GM04503 (cell line): ENCODE results near the gene NCOA7.
"Not testable (repeated sequence)": the region's sequence is repeated elsewhere in the genome, so short reads cannot be mapped to it uniquely, and the experiment has no call there.

Source experiments
- DNase-seq: peaks from one replicate; pipeline ENCODE4 v3.0.0-alpha.2; 2012; ENCODE audit warnings: low read depth

NCOA7 gene

GRCh38 chr6:125754566-125754965, 36.2 kb upstream of the NCOA7 start:
- no peak for DNase-seq

DNA sequence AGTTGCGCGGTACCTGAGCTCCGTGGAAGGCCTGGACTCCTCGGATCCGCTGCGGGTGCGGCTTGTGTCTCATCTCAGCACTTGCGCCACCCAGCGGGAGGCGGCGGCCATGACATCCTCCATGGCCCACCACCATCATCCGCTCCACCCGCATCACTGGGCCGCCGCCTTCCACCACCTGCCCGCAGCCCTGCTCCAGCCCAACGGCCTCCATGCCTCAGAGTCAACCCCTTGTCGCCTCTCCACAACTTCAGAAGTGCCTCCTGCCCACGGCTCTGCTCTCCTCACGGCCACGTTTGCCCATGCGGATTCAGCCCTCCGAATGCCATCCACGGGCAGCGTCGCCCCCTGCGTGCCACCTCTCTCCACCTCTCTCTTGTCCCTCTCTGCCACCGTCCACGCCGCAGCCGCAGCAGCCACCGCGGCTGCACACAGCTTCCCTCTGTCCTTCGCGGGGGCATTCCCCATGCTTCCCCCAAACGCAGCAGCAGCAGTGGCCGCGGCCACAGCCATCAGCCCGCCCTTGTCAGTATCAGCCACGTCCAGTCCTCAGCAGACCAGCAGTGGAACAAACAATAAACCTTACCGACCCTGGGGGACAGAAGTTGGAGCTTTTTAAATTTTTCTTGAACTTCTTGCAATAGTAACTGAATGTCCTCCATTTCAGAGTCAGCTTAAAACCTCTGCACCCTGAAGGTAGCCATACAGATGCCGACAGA, 31.4 kb upstream of the NCOA7 start:
- DNase-seq = no peak

GRCh38 chr6:125759959-125760457, 30.8 kb upstream of the NCOA7 start:
- no peak for DNase-seq

DNA sequence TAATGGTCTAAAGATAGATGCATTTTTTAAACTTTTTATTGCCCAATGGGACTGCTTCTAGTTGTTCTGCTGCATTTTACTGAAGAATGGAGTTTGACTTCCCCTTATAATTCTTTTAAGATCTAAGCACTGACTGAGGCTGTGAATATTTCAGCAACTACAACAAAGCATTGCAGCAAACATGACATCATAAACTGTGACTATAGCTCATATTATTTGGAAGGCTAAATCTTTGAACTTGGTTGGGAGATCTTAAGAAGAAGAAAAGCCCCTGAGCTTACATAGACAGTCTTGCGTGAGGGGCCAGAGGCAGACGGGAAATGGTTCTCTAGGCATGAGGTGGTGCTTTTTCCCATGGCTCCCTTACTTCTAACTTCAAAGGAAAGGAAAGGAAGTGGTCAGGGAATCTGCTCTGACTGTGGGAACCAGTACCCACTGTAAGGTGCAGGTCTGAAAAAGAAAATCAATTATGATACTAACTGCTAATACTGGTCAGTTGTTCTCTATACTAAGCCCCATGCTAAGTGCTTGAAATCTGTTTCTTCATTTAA, 26.6 kb upstream of the NCOA7 start:
- no peak for DNase-seq

DNA sequence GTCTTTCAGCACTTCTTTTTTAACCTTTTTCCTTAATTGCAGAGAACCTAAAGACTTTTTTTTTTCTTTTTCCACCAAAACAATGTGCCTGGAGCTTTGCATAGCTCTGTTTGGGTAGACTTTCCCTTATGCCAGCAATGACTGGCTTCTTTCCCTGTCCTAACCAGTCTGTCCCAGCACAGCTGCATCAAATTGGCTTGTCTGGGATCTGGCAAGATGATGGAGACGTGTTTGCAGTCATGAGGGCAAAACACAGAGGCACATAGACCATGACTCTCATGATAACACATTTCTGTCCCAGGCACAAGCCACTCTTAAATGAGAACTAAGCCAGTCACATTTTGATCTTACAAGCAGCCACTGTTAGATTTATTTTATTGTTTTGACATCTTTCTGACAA, 24.8 kb upstream of the NCOA7 start:
- DNase-seq = no peak

- no peak for DNase-seq
These were observed 24.1 kb upstream of the NCOA7 start for GRCh38 chr6:125766641-125767040.

- DNase-seq = no peak
These were observed 21.5 kb upstream of the NCOA7 start for GRCh38 chr6:125769147-125769783.

GRCh38 chr6:125773387-125774341, 17.1 kb upstream of the NCOA7 start:
- DNase-seq = no peak

DNA sequence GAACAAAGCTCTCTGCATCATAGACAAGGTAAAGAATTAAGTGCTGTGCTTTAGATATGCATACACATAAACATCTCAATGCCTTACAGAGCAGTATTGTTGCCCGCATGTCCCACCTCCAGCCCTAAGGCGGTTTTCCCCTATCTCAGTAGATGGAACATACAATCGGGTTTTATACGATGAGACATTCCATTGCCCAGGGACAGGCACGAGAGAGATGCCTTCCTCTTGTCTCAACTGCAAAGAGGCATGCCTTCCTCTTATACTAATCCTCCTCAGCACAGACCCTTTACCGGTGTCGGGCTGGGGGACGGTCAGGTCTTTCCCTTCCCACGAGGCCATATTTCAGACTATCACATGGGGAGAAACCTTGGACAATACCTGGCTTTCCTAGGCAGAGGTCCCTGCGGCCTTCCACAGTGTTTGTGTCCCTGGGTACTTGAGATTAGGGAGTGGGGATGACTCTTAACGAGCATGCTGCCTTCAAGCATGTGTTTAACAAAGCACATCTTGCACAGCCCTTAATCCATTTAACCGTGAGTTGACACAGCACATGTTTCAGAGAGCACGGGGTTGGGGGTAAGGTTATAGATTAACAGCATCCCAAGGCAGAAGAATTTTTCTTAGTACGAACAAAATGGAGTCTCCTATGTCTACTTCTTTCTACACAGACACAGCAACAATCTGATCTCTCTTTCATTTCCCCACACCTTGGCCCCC, 14.5 kb upstream of the NCOA7 start:
- not testable (repeated sequence) for DNase-seq

GRCh38 chr6:125779924-125780539, 10.7 kb upstream of the NCOA7 start:
- peak; percentile 66 for DNase-seq

- DNase-seq = peak; percentile 35
These were observed 10.0 kb upstream of the NCOA7 start for GRCh38 chr6:125780540-125781313.

DNA sequence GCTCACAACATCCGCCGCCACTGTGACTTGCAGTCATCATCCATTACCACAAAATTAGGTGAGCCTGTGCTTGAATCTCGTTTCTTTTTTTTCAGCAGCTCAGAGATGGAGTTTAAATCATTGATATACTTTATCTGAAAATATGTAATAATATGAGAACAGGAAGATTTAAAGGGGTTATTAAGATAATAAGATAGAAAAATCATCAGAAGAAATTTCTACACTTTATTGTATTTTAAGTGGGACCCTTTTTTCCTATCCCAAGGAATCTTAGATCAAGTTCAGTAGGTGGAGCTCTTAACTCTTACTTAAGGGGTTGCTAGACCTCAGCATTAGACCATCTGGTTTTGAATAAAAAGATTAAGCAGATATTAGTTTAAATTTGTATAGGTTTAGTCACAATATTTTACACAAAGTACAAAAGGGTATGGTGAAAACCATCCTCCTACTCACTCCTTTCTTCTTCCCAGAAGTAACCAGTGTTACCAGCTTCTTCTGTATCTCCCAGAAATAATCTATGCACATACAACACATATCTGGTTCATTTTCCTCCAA, 9.4 kb upstream of the NCOA7 start:
- DNase-seq = no peak

DNA sequence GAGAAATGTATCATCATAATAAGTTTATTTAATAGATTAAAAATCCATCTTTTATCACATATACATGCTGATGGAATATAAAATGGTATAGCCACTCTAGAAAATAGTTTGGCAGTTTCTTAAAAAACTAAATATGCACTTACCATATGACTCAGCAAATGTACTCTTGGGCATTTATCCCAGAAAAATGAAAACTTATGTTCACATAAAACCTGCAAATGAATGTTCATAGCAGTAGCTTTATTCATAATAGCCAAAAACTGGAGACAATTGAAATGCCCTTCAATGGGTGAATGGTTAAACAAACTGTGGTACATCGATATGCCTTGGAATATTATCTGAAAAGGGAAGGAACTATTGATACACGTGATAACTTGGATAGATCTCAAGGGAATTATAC, 6.4 kb upstream of the NCOA7 start:
- no peak for DNase-seq

GRCh38 chr6:125787791-125788190, 3.0 kb upstream of the NCOA7 start:
- no peak for DNase-seq

GRCh38 chr6:125789167-125789566, 1.6 kb upstream of the NCOA7 start:
- no peak for DNase-seq

- no peak for DNase-seq
These were observed 993 bp upstream of the NCOA7 start for GRCh38 chr6:125789576-125790357.

DNA sequence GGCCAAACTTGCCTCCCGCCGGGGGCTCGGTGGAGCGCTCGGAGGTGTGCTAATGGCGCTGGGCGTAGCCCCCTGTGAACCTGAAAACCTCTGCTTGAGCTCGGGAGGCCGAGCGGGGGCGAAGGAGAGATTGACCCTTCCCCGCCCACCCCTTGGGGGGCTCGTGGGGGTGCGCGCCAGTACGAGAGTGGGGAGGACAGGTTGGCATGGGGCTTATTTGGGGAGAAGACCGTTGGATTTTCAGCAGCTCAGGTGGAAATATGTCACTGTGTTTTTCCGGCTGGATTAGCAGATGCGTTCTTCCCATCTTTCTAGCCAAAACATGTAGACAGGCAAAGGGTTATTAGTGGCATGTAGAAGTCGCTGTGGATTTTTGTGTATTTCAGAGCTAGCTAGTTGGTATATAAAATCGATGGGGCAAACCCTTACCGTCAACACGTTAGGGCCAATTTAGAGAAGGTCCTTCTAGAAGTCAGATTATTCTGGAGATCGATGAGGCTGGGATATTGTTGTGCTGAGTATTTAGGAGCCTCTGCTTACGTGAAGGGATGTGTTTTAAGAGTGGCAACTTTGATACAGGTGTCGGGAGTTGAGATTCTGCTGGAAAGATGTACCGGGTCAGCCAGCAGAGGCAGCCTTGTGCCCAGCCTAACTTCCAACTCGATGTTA, 525 bp downstream of the NCOA7 start:
- no peak for DNase-seq

DNA sequence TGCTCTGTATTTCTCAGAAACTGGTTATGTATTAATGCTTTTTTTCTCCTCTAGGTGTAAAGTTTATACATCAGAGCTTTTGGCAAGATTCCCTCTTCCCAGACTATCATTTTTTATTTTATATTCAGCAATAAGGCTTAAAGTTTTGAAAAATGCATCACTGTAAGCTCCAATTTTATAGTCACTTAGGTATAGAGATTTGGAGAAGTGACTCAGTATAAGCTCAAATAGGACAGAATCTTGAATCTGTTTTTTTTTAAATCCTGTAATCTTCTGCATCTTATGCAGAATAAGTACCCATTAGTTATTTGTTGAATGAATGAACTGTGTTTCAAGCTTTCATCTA, 1.0 kb downstream of the NCOA7 start:
- DNase-seq = no peak

- DNase-seq = no peak
These were observed 1.4 kb downstream of the NCOA7 start for GRCh38 chr6:125792172-125792571.
